Activated CD8-positive, alpha-beta T cell treated with anti-CD3 and anti-CD28 coated beads, Interleukin-2, amount 10 ng/mL, durations not matched to agents 7 days and 5 days (primary cell): ENCODE results near the gene UST. TPM values are rescaled to one million over a fixed set of nuclear protein-coding genes. Genes with fewer than 3 reads are reported as not detected.
"Not testable (repeated sequence)": the region's sequence is repeated elsewhere in the genome, so short reads cannot be mapped to it uniquely, and the experiment has no call there.

Source experiments
- ATAC-seq: fragments of 150-1000 bp; cut with Tn5 transposase; one replicate; pipeline ENCODE4 v1.10.0; 2021; ENCODE audit warnings: moderate library complexity
- CTCF ChIA-PET: fragments of 350-600 bp; sonication (Branson Sonifier 250); formaldehyde crosslinking; loops from one replicate; lab custom pipeline; 2021; ENCODE audit warnings: antibody characterized with exemption; lab: Charles Lee
- POLR2A ChIA-PET: fragments of 350-600 bp; sonication (Branson Sonifier 250); formaldehyde crosslinking; loops from one replicate; lab custom pipeline; 2021; ENCODE audit warnings: antibody characterized with exemption; lab: Charles Lee
- DNase-seq: peaks from one replicate; pipeline ENCODE4 v3.0.0-alpha.2; 2020
- H3K27ac Mint-ChIP-seq: one replicate; pipeline ENCODE4 v1.8.0; 2021; ENCODE audit warnings: mild to moderate bottlenecking, mixed read lengths
- H3K27me3 Mint-ChIP-seq: one replicate; pipeline ENCODE4 v1.8.0; 2021; ENCODE audit warnings: low read depth, mixed read lengths
- H3K36me3 Mint-ChIP-seq: one replicate; pipeline ENCODE4 v1.8.0; 2021; ENCODE audit warnings: low read depth, mixed read lengths
- H3K4me1 Mint-ChIP-seq: one replicate; pipeline ENCODE4 v1.8.0; 2021; ENCODE audit warnings: low read depth, mixed read lengths
- H3K4me3 Mint-ChIP-seq: one replicate; pipeline ENCODE4 v1.8.0; 2021; ENCODE audit warnings: mild to moderate bottlenecking, mixed read lengths
- H3K9me3 Mint-ChIP-seq: one replicate; pipeline ENCODE4 v1.8.0; 2022; ENCODE audit warnings: mixed read lengths; ENCODE audit not compliant: insufficient read depth
- total RNA-seq, 2 experiments: library from RNA; stranded (reverse); gene quantifications; one replicate each; pipeline ENCODE4 v1.2.3, GENCODE V29; 2021

Gene UST
- total RNA-seq, 2 experiments from 2014 or later, result 0.16 to 0.42 TPM

DNA sequence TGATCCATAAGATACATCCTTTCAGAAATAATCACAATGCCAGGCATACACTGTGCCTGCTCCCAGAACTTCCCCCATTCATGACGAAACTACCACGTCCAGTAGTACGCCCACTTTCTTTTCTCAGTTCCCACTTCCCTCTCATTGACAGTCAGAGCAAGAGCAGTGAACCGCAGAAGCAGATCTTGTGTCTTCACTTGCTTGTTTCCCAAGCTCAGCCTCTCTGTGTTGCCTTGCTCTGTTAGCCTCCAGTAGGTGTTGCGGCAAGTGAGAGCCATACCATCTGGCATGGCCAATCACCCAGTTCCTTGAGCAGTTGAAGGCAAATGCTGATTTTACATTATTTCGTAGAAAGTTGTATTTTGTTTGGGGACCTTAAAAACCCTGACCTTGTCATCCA is 11.7 kb downstream of the UST start:
- CTCF ChIA-PET, result interaction anchor here (0.9 to 1.9 kb wide), 3 partner anchors 12 to 22 kb away, joined by 3 to 14 read pairs (median 4); partner anchors contain the start of gene UST
- peak; percentile 46 for DNase-seq
- Mint-ChIP-seq H3K27ac (peak overlapping the region; percentile 23), H3K4me3 (no peak overlapping the region), H3K36me3 (no peaks in the 10 kb centered on the region), H3K4me1 (peaks cover 40% of the 10 kb centered on the region), H3K9me3 (no peaks in the 10 kb centered on the region), H3K27me3 (peaks cover 25% of the 10 kb centered on the region)
- ATAC-seq, result peak; percentile 20
- POLR2A ChIA-PET, result no interaction called here

DNA sequence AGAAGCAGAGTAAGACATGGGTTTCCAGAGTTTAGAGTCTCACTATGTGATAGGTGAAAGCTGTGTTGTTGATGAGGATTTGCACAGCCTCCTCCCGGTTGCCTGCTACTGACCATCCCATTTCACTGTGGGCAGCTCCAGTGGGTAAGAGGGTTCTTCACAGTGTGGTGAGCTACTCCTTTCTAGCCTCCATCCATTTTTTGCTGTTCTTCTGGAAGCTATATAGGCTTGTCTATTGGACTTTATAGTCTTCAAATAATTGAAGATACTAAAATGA is 13.4 kb downstream of the UST start:
- DNase-seq (no peak), ATAC-seq (no peak)
- Mint-ChIP-seq H3K9me3 (no peaks in the 10 kb centered on the region), H3K4me3 (peak overlapping the region; percentile 60), H3K36me3 (no peaks in the 10 kb centered on the region), H3K4me1 (peaks cover 40% of the 10 kb centered on the region), H3K27ac (no peak overlapping the region), H3K27me3 (peaks cover 28% of the 10 kb centered on the region)
- CTCF ChIA-PET, result interaction anchor here (1.0 to 1.1 kb wide), 2 partner anchors 16 to 169 kb away, joined by 3 to 4 read pairs; no protein-coding TSS in a partner anchor
- POLR2A ChIA-PET, result interaction anchor here (0.5 kb wide), 1 partner anchor 735 kb away, joined by 4 read pairs; no protein-coding TSS in a partner anchor

DNA sequence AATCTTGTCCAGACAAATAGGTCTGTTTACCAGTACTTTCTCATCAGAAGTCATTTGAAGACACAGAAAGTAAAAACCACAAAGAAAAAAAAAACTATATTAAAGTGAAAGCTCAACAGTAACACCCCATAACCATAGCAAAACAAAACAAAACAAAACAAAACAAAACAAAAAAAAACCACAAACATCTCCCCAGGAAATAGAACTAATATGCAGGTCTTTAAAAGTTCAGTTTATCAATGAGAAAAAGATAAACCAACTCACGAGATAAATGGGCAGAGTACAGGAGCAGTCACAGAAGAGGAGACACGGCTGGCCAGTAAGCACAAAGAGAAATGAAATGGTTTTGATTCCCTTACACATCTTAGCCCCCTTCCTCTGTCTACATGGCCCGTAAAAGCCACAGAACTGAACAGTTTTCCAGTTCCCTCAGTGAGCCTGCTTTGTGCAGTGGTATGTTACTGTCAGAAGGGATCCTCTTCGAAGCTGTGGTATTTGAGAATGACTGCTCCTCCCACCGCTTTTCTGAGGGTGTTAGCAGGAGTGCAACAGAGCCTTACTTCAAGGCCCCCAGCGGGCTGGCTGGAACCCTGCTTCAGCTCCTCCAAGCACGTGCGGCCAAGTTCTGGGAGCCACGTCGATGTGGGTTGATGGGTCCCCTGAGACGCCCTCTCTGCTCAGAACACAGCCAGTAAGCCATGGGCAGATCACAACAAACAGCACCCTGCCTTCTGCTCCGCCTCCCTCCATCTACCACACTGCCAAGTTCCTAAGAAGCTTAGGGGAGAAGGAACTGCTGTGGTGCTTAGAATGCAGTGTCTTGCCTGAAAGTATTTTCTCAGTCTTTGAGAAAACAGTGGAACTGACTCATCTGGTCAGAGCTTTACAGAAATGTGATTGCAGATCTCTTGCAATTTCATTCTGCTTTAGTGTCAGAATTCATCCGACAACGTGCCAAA is 14.0 kb downstream of the UST start:
- H3K4me1 Mint-ChIP-seq, result peaks cover 40% of the 10 kb centered on the region
- CTCF ChIA-PET, result interaction anchor here (1.0 to 1.1 kb wide), 2 partner anchors 17 to 169 kb away, joined by 3 to 4 read pairs; no protein-coding TSS in a partner anchor

DNA sequence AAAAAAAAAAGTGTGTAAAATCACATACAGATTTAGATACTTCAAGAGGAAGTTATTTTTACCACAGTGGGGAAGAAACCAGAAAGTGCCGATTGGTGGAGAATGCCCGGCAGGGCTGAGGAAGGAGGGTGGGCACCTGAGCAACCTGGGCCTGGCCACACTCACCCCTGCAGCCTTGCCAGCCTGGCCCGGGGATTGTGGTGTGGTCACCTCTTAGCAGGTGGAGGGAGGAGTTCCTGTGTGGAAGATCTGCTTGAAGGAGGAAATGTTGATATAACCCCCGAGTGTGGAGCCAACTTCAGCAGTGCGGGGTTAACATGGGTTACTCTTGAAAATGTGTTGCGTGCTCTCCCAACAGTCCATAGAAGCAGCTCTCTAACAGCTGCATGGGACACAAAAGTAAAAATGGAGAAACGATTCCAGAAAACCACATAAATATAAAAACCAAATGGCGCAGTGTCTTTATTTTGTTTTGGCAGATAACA is 14.7 kb downstream of the UST start:
- peak overlapping the region; percentile 60 for H3K4me3 Mint-ChIP-seq
- POLR2A ChIA-PET, result interaction anchor here (0.8 kb wide), 1 partner anchor 14 kb away, joined by 3 read pairs; the partner anchor contains the start of gene UST
- peak; percentile 20 for ATAC-seq

More for the DNA sequence above, 14.0 kb downstream of the UST start:
- ATAC-seq (peak; percentile 75), DNase-seq (peak; percentile 52)
- H3K4me3 Mint-ChIP-seq, result peak overlapping the region; percentile 60
- peak overlapping the region; percentile 79 for H3K27ac Mint-ChIP-seq
- H3K27me3 Mint-ChIP-seq, result peaks cover 31% of the 10 kb centered on the region
- H3K9me3 Mint-ChIP-seq, result no peaks in the 10 kb centered on the region
- H3K36me3 Mint-ChIP-seq, result no peaks in the 10 kb centered on the region
- POLR2A ChIA-PET, result interaction anchor here (0.5 to 0.8 kb wide), 3 partner anchors 8 to 734 kb away, joined by 3 to 4 read pairs (median 4); partner anchors contain the start of gene UST

DNA sequence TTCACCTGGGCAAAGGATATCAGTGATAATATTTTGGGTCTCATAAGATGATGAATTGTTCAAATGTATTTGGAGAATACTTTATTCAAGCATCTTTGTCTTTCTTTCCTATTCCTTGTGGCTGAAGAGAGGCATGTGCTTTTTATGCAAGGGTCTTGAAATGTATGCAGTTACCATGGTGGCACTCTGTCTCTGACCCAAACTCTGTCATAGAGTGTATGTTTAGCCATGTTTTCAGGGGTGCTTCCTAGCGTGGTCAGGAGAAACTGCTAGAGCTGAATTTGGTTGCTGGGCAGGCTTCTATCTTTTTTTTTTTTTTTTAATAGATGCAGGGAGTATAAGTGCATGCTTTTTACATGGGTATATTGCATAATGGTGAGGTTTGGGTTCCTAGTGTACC is 15.4 kb downstream of the UST start:
- CTCF ChIA-PET, result no interaction called here
- Mint-ChIP-seq H3K4me3 (no peak overlapping the region), H3K27me3 (peaks cover 26% of the 10 kb centered on the region)

More for the DNA sequence above, 14.7 kb downstream of the UST start:
- Mint-ChIP-seq H3K4me1 (peaks cover 40% of the 10 kb centered on the region), H3K27ac (peak overlapping the region; percentile 79), H3K36me3 (no peaks in the 10 kb centered on the region), H3K27me3 (peaks cover 32% of the 10 kb centered on the region), H3K9me3 (no peaks in the 10 kb centered on the region)
- CTCF ChIA-PET, result interaction anchor here (1.1 kb wide), 1 partner anchor 168 kb away, joined by 4 read pairs; no protein-coding TSS in a partner anchor
- peak; percentile 50 for DNase-seq

DNA sequence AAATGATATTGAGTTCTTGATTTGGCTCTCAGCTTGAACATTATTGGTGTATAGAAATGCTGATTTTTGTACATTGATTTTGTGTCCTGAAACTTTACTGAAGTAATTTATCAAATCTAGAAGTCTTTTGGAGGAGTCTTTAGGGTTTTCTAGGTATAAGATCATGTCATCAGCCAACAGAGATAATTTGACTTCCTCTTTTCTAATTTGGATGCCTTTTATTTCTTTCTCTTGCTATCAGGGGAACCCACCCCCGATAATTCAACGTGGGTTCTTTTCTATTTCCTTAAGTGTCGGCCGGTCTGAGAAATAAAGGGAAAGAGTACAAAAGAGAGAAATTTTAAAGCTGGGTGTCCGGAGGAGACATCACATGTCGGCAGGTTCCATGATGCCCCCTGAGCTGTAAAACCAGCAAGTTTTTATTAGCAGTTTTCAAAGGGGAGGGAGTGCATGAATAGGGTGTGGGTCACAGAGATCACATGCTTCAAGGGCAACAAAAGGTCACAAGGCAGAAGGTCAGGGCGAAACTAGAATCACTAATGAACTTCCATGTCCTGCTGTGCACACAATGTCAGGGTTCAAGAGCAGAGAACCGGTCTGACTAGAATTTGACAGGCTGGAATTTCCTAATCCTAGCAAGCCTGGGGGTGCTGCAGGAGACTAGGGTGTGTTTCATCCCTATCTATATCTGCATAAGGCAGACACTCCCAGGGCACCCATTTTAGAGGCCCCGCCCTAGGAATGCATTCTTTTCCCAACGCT is 17.6 kb downstream of the UST start:
- H3K4me3 Mint-ChIP-seq, ATAC-seq, DNase-seq, H3K9me3 Mint-ChIP-seq, POLR2A ChIA-PET, CTCF ChIA-PET, H3K27ac Mint-ChIP-seq, H3K36me3 Mint-ChIP-seq: not testable (repeated sequence)
- Mint-ChIP-seq H3K4me1 (peaks cover 28% of the 10 kb centered on the region), H3K27me3 (peaks cover 22% of the 10 kb centered on the region)

More for the DNA sequence above, 15.4 kb downstream of the UST start:
- no peaks in the 10 kb centered on the region for H3K9me3 Mint-ChIP-seq
- DNase-seq (no peak), ATAC-seq (no peak)
- no peak overlapping the region for H3K27ac Mint-ChIP-seq
- peaks cover 40% of the 10 kb centered on the region for H3K4me1 Mint-ChIP-seq
- POLR2A ChIA-PET, result no interaction called here
- H3K36me3 Mint-ChIP-seq, result no peaks in the 10 kb centered on the region

DNA sequence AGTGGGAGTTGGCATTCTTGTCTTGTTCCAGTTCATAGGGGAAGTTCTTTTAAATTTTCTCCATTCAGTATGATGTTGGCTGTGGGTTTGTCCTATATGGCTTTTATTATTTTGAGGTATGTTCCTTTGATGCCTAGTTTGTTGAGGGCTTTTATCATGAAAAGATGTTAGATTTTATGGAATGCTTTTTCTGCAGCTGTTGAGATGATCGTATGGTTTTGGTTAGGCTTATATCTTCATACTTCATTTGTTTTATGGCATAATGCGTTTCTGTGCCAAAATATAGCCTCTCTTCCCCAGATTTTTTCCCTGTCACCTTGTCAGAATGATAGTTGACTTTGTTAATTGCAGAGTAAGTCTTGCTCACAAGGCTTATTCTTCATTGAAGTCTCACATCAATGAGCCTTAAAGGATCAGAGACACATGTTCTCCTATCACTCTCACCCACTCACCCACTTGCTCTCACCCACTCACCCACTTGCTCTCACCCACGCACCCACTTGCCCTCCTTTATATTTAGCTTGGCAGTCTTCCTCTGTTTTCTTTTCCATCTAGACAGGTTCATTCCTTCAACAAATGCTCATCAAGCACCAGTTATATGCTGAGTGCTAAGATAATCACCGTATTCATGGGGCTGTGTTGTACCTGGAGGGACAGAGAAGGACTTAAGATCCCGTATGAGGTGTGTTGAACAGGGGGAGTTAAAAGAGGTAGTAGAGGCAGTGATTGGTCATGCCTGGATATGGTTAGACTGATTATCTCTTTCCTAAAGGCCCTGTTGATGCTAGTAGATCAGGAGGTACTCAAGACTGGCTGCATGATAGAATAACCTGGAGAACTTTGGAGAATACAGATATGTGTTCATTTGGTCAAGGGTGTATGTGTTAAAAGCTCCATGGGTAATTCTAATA is 19.3 kb downstream of the UST start:
- DNase-seq (no peak), ATAC-seq (no peak)
- Mint-ChIP-seq H3K4me1 (peaks cover 23% of the 10 kb centered on the region), H3K4me3 (no peak overlapping the region), H3K27me3 (peaks cover 31% of the 10 kb centered on the region), H3K27ac (no peak overlapping the region), H3K36me3 (no peaks in the 10 kb centered on the region), H3K9me3 (no peaks in the 10 kb centered on the region)
- ChIA-PET CTCF (no interaction called here), POLR2A (no interaction called here)

DNA sequence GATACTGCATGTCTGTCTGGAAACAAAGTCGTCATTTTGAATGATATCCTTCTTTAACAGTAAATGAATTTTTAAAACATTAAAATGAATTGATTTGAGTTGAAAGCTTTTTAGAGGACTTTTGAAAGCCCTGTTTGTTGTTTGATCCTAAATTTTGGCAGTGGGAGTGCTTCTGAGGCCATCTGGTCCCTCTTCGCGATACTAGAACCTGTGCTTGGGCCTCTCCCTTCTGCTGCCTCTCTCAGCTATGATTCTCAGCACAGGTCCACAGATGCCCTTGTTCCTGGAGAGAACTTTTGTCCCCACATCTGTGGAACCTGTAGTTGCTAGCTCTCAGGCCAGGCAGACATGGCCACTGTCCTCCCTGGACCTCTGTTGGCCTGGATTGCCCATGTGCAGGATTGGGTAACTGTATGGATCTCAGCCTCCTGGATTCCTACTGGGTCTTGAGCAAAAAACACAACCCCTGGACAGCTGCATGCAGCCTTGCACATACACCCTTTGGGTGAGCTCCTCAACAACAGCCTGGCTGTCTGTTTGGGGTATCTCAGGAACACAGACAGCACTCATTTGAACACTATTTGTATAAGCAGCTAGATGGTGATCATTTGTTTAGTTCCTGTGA is 21.9 kb downstream of the UST start:
- Mint-ChIP-seq H3K36me3 (no peaks in the 10 kb centered on the region), H3K4me3 (no peak overlapping the region), H3K27ac (no peak overlapping the region), H3K9me3 (no peaks in the 10 kb centered on the region), H3K27me3 (peaks cover 35% of the 10 kb centered on the region), H3K4me1 (peaks cover 13% of the 10 kb centered on the region)
- ChIA-PET CTCF (no interaction called here), POLR2A (interaction anchor here (1.2 kb wide), 1 partner anchor 12 kb away, joined by 6 read pairs; no protein-coding TSS in a partner anchor)
- DNase-seq, result no peak
- ATAC-seq, result no peak

DNA sequence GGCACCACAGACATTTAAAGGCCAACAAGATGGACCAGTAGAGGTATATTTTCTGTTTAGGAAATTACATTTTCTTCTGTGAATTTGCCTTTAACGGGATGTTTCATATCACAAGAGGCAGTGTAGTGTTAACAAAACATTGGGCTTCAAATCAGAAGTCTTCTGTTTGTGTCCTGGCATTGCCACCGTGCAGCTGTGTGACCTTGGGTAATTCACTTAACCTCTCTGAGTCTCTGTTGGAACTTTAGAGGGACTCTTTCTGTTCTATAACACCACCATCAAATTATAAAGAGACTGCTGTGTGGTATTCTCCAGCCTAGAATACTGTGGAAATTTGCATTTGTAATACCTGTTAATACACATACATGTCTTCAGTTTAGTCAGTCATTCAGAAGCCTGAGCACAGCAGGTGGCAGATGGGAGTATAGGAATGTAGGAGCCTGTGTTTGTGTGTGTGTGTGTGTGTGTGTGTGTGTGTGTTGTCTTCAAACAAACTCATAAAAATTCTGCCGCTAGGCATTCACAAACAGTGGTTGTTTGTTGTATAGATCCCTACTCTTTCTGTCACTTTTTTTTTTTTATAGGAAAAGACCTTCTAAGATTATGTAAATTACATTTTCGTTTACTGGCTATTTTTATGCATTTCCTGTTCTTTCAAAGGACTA is 22.6 kb downstream of the UST start:
- no peak for ATAC-seq
- H3K36me3 Mint-ChIP-seq, result no peaks in the 10 kb centered on the region
- ChIA-PET POLR2A (interaction anchor here (1.2 kb wide), 1 partner anchor 12 kb away, joined by 6 read pairs; no protein-coding TSS in a partner anchor), CTCF (no interaction called here)
- H3K4me1 Mint-ChIP-seq, result peaks cover 13% of the 10 kb centered on the region
- H3K4me3 Mint-ChIP-seq, result no peak overlapping the region
- no peak for DNase-seq
- no peak overlapping the region for H3K27ac Mint-ChIP-seq
- H3K9me3 Mint-ChIP-seq, result no peaks in the 10 kb centered on the region
- peaks cover 31% of the 10 kb centered on the region for H3K27me3 Mint-ChIP-seq
